Activated naive CD4-positive, alpha-beta T cell treated with anti-CD3 and anti-CD28 coated beads, Interleukin-2, amount 50 U/mL, for 72 hours (primary cell): ENCODE measurements around the gene IRS1. TPM values are rescaled to one million over a fixed set of nuclear protein-coding genes. Genes with fewer than 3 reads are reported as not detected.

Source experiments
- ATAC-seq, 2 donors: fragments of 150-1000 bp; cut with Tn5 transposase; 2 replicates each; pipeline ENCODE4 v1.10.0; 2021; ENCODE audit warnings: mild to moderate bottlenecking in 2 of 2, moderate library complexity in 2 of 2
- DNase-seq, 2 donors: peaks; one replicate each; pipeline ENCODE4 v3.0.0; 2021 to 2022; ENCODE audit warnings: low spot score in 2 of 2
- H3K27ac Mint-ChIP-seq, 2 donors: one replicate each; pipeline ENCODE4 v1.8.0; 2022; ENCODE audit warnings: mild to moderate bottlenecking in 2 of 2, mixed read lengths in 2 of 2
- H3K36me3 Mint-ChIP-seq, 2 donors: one replicate each; pipeline ENCODE4 v1.8.0; 2022; ENCODE audit warnings: mixed read lengths in 2 of 2
- H3K9me3 Mint-ChIP-seq, 2 donors: one replicate each; pipeline ENCODE4 v1.8.0; 2022; ENCODE audit warnings: mixed read lengths in 2 of 2
- total RNA-seq, 2 donors: library from RNA; stranded (reverse); gene quantifications; one replicate each; pipeline ENCODE4 v1.2.3, GENCODE V29; 2022

Gene IRS1
- total RNA-seq, 2 donors from 2014 or later = 1.2 to 2.7 TPM

DNA sequence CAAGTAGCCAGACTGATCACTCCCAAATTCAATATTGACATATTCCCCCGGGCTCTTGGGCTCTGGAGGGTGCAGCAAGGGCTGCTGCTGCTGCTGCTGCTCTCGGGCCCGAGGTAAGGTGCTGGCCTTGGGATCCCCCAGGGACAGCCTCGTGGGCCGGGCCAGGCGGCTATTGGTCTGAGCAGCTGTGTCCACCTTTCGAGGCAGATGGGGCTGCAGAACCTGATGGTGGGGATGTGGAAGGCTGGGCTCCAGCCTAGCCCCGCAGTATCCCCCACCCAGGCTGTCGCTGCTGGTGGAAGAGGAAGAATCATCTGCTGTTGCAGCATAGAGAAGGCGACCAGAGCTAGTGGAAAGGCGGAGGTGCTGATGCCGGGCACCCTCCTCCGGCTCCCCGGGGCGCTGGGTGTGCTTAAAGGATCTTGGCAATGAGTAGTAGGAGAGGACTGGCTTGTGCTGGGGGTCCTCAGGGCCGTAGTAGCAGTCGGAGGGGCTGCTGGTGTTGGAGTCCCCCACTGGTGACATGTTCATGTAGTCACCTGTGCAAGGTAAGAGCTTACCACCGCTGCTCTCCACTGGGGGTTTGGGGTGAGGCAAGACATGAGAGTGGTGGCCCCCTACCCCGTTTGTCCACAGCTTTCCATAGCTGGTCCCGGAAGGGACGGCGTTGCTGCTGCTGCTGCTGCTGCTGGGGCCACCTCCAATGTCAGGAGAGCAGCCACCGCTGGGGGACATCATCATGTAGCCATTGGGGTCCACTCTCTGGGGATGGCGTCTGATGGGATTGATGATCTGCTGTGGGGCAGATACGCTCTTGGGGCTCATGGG lies 3.4 kb downstream of the IRS1 start:
- DNase-seq = no peak
- Mint-ChIP-seq H3K9me3 (no peaks in the 10 kb centered on the region), H3K27ac (no peak overlapping the region), H3K36me3 (peaks cover under 1 to 1% of the 10 kb centered on the region in 2 donors)
- ATAC-seq = no peak

DNA sequence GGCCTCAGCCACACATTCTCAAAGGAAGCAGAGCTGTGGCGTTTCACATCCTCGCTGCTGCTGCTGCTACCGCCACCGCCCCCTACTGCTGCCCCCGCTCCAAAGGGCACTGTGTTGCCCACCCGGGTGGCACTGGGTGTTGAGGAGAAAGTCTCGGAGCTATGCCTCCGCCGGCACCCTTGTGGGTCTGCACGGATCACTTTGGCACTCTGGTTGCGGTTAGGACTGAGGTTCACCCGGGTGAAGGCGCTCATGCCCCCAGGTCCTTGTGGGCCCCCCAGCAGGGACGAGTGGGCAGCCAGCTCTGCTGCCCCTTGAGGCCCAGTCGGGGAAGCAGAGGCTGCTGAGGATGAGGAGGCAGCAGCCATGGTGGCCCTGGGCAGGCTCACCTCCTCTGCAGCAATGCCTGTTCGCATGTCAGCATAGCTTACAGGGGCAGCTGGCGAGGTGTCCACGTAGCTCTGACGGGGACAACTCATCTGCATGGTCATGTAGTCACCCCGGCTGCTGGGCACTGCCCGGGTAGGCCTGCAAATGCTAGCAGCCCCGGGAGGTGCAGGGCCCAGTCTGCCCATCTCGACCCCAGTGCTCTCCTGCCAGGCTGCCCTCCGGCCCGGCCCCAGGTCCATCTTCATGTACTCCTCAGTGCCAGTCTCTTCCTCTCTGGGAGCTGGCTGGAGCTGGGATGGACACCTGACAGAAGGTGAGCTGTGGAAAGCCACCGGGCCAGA lies 4.2 kb downstream of the IRS1 start:
- Mint-ChIP-seq H3K9me3 (no peaks in the 10 kb centered on the region), H3K36me3 (peaks cover 8 to 9% of the 10 kb centered on the region in 2 donors), H3K27ac (no peak overlapping the region)
- ATAC-seq = no peak
- DNase-seq = no peak

DNA sequence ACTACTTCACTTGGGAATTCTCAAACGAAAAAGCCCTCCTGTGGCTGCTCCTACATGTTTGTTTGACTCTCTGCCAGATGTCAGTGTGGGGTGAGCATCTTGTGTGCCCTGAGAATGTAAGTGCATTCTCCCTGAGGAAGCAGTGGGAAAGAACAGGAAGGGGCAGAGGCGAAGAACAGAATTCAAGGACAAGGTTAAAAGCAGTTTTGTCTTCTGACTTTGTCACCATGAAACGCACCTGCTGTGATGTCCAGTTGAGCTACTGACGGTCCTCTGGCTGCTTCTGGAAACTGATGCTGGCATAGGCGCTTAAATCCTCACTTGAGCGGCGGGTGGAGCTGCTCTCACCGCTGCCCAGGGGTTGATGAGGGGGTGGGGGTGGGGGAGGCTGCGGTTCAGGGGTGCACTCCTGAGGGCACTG lies 4.9 kb downstream of the IRS1 start:
- Mint-ChIP-seq H3K9me3 (no peaks in the 10 kb centered on the region), H3K27ac (no peak overlapping the region), H3K36me3 (peaks cover 9% of the 10 kb centered on the region in 2 donors)
- no peak for DNase-seq
- ATAC-seq = no peak

DNA sequence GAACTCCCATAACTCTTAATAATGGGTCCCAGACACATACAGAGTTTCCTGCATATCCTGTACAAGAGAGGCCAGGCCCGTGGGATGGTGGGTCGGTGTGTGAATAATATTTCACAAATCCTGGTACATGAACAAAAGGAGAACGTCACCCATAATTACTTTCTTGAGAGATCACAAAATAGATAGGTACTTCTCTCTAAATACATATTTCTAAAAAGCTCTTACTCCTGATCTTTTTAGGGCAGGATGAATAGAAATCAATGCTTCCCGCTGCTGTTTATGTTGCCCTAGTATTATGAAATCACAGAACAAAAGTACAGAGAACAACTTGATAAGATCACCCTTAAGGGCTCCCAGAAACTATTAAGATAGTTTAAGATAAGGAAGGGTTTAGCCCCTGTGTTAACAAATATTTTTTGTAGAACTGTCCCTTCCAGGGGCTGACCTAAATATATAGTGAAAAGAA lies 5.4 kb downstream of the IRS1 start:
- H3K9me3 Mint-ChIP-seq = no peaks in the 10 kb centered on the region
- ATAC-seq (no peak), DNase-seq (no peak)
- no peak overlapping the region for H3K27ac Mint-ChIP-seq
- H3K36me3 Mint-ChIP-seq = peaks cover 9% of the 10 kb centered on the region in 2 donors

DNA sequence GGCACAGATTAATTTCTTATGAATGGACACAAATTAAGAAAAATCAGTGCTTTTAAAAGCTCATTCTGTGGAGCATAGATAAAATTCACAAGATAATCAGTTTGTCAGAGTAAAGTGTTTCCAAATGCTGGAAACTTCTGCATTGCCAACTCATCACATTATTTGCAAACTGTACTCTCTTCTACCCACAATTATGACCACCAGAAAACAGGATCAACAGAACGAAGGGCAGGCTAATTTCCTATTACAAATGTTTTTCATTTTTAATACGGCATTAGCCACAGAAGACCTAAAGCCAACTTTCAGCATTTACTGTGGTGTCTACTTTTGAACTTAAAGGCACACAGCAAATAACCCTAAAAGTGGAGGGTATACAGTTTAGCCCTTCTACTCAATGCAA lies 6.0 kb downstream of the IRS1 start:
- Mint-ChIP-seq H3K27ac (no peak overlapping the region), H3K36me3 (peaks cover 9% of the 10 kb centered on the region in 2 donors), H3K9me3 (no peaks in the 10 kb centered on the region)
- ATAC-seq (no peak), DNase-seq (no peak)

DNA sequence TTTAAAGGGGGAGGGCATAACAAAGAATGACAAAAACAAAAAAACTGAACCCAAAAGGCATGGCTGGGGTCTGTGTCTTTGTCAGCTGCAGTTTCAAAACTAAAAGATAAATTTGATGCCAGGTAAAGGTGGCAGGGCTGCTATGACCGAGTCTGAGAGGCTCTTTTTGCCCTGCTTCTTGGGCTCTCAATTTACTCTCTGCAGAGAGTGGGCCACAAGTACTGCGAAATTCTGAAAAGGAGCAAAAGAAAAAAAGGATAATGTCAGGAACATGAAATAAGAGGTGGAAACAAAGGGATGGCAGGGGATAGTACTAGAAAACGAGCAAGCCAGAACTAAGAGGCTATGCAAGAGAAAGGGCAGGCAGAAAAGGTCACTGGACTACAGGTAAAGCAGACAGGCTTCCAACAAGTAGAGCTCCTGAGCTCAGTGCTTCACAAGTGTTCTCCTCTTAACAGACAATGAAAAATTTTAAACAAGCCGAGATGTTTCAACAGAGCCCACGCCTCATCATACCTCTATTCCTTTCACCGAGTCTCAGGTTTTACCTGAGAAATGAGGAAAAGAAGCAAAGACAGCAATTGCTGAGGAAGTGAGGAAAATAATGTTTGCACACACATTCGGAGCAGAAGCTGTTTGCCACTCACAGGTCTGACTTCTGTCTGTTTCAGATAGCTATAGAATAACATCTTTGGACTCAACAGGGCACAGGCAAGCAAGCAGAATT lies 7.3 kb downstream of the IRS1 start:
- ATAC-seq = no peak
- peak in 1 of 2 donors; percentile 4 for DNase-seq
- peaks cover 9% of the 10 kb centered on the region in 2 donors for H3K36me3 Mint-ChIP-seq
- H3K27ac Mint-ChIP-seq = peak overlapping the region; percentile 39 to 92
- no peaks in the 10 kb centered on the region for H3K9me3 Mint-ChIP-seq

DNA sequence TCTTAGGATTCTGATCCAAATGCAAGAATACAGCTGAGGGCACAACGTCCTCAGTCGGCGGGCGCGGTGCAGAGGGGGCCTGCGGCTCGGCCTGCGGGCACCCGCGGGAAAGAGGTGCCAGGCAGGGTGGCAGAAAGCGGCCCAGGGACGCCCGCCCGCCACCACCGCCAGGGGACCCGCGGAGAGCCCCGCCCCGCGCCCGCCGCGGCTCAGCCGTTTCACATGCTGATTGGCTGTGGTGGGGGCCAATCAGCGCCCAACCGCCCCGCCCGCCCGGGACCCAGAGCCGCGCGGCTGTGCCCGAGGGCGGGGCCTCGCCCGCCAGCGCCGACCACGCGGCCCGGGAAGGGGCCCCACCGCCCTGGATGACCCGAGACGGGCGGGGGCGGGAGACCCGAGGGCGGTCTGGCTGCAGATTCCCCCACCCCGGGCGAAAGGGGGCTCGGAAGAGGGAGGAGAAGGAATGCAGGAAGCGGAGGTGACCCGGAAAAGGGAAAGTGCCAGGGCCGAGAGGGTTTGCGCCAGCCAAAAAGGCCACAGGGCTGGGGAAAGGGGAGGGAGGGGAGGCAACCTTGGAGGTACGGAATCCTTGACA lies 8.0 kb downstream of the IRS1 start:
- DNase-seq (peak; percentile 91 to 94), ATAC-seq (peak; percentile 95 to 97)
- H3K36me3 Mint-ChIP-seq = peaks cover 9% of the 10 kb centered on the region in 2 donors
- H3K27ac Mint-ChIP-seq = peak overlapping the region; percentile 92 to 94
- no peaks in the 10 kb centered on the region for H3K9me3 Mint-ChIP-seq

DNA sequence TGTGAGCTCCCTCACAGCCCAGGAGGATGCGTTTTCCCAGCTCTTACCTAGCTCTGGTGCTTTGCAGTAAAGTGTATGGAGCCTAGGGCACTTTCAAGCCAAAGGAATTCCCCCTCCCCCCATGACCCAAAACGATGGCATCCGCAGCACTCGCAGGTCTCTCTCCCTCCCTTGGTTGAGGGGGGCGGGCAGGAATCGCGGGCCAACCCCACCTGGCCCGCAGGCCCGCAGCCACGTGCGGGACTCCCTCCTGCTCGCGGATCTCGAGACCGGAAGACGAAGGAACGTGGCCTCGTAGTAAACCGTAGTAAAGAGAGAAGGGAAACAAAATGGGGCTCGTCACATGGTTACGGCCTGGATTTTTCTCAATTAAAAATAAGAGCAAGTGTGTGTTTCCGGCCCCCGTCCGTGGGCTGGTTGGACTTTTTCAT lies 8.5 kb downstream of the IRS1 start:
- H3K36me3 Mint-ChIP-seq = peaks cover 9 to 12% of the 10 kb centered on the region in 2 donors
- DNase-seq = no peak
- H3K27ac Mint-ChIP-seq = peak overlapping the region; percentile 92 to 94
- peak; percentile 67 to 73 for ATAC-seq
- H3K9me3 Mint-ChIP-seq = no peaks in the 10 kb centered on the region

DNA sequence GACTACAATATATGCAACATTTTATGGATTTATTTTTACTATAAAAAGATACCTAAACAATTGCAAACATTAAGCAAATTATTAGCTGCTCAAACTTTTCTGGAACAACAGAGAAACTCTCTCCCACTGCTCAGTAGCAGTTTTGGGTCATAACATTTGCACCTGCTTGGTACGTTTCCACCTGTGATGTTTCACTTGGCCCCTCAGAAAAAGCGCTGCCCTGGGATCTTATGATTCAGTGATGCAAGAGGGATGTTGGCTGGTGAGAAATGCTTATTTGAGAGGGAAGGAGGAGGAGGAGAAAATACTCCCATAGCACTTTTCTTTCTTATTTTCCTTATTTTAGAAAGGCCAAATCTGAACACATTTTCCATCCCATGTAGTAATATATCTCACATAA lies 9.2 kb downstream of the IRS1 start:
- H3K9me3 Mint-ChIP-seq = no peaks in the 10 kb centered on the region
- peak overlapping the region in 1 of 2 donors; percentile 92 for H3K27ac Mint-ChIP-seq
- peaks cover 9 to 15% of the 10 kb centered on the region in 2 donors for H3K36me3 Mint-ChIP-seq

DNA sequence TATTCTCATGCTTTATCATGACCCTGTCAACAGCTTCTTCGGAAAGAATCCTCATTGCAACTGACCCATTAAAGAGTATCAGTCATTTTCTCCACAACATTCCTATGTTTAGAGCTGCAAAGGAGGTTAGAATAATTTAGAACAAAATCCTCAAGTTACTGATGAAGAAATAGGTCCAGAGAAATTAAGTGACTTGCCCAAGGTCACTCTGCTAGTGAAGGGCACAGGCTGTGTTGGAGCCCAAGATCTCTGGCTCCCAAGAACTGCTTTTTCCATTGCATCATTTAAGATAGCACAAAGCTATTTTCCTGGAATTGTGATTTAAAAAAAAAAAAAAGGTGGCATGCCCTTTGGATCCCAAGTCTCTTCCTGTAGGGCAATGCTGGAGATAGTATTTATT lies 9.6 kb downstream of the IRS1 start:
- Mint-ChIP-seq H3K27ac (no peak overlapping the region), H3K9me3 (no peaks in the 10 kb centered on the region)
- ATAC-seq = no peak

More for the DNA sequence above, 9.2 kb downstream of the IRS1 start:
- DNase-seq (no peak), ATAC-seq (no peak)

DNA sequence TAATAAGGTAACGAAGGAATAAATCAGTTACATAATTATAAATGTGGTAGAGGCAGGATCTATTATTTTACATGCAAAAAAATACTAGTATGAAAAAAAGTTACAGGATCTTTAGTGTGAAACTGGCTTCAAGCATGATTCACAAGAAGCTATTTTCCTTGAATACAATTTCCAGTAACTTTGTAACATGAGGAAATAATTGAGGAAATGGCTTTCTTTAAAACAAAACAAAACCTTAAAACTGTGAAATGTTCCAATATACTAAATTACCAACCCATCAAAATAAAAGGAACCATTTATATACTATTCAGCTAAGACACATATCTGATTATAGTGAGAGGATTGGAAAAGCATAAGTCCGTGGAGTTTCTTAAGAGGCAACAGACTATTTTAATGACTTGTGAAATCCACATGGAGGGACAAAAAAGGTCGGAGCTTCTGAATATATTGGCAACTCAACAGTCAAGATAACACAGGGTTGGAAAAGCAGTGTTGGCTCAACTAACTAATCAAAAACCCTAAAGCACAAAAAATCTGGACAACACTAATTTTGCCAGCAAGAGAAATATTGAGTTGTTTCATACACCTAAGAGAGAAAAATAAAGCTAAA lies 10.6 kb downstream of the IRS1 start:
- H3K27ac Mint-ChIP-seq = no peak overlapping the region
- DNase-seq (no peak), ATAC-seq (no peak)
- H3K9me3 Mint-ChIP-seq = no peaks in the 10 kb centered on the region
- peaks cover 9 to 15% of the 10 kb centered on the region in 2 donors for H3K36me3 Mint-ChIP-seq

More for the DNA sequence above, 9.6 kb downstream of the IRS1 start:
- H3K36me3 Mint-ChIP-seq = peaks cover 9 to 15% of the 10 kb centered on the region in 2 donors
- no peak for DNase-seq

DNA sequence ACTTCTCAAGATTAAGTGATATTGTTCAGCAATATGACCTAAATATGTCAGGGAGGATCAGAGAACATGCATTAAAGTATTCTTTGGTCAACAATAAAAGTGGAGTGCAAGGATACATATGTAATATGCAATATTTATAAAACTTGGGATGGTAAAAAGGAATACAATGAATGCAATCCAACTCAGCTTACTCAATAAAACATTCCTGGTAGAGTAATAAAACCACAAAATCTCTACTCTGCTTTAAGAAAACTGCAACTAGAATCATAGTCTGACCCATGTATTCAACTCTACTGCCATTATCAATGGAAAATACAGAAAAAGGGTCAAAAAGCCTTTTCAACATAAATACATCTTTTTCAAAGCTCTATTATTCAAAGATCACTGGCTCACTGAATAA lies 11.6 kb downstream of the IRS1 start:
- DNase-seq = no peak
- ATAC-seq = no peak
- Mint-ChIP-seq H3K36me3 (peaks cover 9 to 15% of the 10 kb centered on the region in 2 donors), H3K27ac (no peak overlapping the region), H3K9me3 (no peaks in the 10 kb centered on the region)

DNA sequence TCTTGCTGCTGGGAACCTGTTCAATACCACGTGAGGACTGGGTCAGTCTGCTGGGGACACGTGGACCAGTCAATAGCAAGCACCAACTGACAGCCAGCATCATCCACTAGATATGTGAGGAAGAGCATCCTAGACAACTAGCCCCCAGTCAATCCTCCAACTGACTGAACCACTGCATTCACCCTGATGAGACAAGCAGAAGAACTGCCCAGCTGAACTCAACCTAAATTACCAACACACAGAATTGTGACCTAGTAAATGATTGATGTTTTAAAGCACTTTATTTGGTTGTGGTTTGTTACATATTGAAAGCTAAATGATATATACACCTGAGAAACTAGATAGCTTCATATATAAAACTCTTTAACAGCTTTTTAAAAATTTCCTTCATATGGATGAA lies 15.7 kb downstream of the IRS1 start:
- Mint-ChIP-seq H3K36me3 (peaks cover 0 to 6% of the 10 kb centered on the region in 2 donors), H3K9me3 (no peaks in the 10 kb centered on the region)
- no peak for ATAC-seq

DNA sequence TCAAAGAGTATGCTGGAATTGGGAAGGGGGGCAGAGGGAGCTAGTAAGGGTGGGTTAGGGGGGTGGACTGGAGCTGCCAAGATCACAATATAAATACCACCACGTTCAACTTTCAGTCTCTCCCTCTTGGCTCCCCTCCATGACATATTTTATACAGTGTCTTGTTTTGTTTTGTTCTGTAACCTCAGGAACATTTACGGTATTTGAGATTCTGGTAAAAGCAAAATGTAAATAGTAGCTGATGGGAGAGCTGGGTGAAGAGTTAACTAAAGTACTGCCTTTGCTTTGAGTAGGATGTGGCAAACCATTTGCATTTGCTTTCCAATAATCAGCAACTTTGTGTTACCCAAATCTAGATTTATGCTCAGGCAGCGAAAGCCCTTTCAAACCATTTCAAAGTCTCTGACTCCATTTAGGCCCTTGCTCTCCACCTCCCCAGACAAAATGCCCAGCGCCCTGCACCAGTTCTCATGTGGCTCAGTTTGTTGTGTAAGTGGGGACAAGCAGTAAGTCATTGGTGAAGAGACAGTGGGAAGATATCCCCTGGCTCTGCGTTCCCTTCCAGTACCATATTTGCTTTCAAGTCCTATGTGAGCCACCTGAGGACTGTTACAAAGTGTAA lies 17.4 kb downstream of the IRS1 start:
- Mint-ChIP-seq H3K27ac (no peak overlapping the region), H3K36me3 (peaks cover 0 to 6% of the 10 kb centered on the region in 2 donors), H3K9me3 (no peaks in the 10 kb centered on the region)
- DNase-seq (no peak), ATAC-seq (no peak)

More for the DNA sequence above, 15.7 kb downstream of the IRS1 start:
- no peak overlapping the region for H3K27ac Mint-ChIP-seq
- DNase-seq = no peak

DNA sequence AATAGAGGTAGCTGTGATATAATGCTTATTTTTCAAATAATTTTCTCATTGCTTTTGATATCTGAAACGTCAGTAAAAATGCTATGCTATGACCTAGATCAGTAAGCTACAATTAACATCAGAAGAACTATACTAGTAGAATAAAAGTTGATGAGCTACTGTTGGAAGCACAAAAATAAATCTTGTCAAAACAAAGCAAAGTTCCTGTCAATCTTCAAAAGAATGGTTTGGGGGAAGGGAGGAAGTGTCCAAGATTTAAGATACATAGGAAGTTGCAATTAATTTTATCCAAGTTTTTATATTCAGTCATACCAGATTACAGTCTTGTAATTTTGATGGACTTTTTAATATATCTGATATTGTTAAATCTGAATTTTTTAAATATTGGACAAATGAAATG lies 19.2 kb downstream of the IRS1 start:
- Mint-ChIP-seq H3K36me3 (no peaks in the 10 kb centered on the region), H3K9me3 (peaks cover 0 to 5% of the 10 kb centered on the region in 2 donors), H3K27ac (no peak overlapping the region)
- ATAC-seq = no peak
- DNase-seq = no peak

DNA sequence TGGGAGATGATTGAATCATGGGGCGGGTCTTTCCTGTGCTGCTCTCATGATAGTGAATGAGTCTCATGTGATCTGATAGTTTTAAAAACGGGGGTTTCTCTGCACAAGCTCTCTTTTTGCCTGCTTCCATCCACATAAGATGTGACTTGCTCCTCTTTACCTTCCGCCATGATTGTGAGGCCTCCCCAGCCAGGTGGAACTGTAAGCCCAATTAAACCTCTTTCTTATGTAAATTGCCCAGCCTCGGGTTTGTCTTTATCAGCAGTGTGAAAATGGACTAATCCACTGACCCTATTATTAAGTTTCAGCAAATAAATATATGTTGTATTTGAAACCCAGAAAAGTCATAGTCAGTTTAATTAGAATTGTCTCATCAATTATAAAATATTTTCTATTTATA lies 22.0 kb downstream of the IRS1 start:
- peaks cover 0 to 18% of the 10 kb centered on the region in 2 donors for H3K9me3 Mint-ChIP-seq
- H3K36me3 Mint-ChIP-seq = peaks cover 8 to 18% of the 10 kb centered on the region in 2 donors
- no peak for ATAC-seq
- H3K27ac Mint-ChIP-seq = no peak overlapping the region
- no peak for DNase-seq
